K562 (cell line): ENCODE data around the gene GET3. TPM values are rescaled to one million over a fixed set of nuclear protein-coding genes. Genes with fewer than 3 reads are reported as not detected.

Source experiments
- ATF2 ChIP-seq: sonication (generic); formaldehyde crosslinking; IDR thresholded peaks from 2 replicates; pipeline ENCODE4 v1.8.1; 2022; ENCODE audit warnings: missing genetic modification reagents
- EWSR1 ChIP-seq: fragments of 450-650 bp; IDR thresholded peaks from 2 replicates; pipeline ENCODE4 v1.6.1; 2018; ENCODE audit warnings: borderline replicate concordance, mild to moderate bottlenecking, low read depth, moderate library complexity; ENCODE audit not compliant: partially characterized antibody
- FOXK2 ChIP-seq, 2 experiments: fragments of 450-650 bp; IDR thresholded peaks in 1 of 2; conservative IDR thresholded peaks in 1 of 2; 2 replicates each; pipeline ENCODE4 v1.6.1; 2016; ENCODE audit warnings: low read depth in 2 of 2, mild to moderate bottlenecking in 1 of 2
- FOXO4 ChIP-seq: fragments of 450-650 bp; formaldehyde crosslinking; IDR thresholded peaks from 2 replicates; pipeline ENCODE4 v1.4.0; 2020; ENCODE audit warnings: mild to moderate bottlenecking, moderate library complexity
- HMBOX1 ChIP-seq: sonication (generic); IDR thresholded peaks from 2 replicates; pipeline ENCODE4 v1.6.1; 2016
- MYBL2 ChIP-seq, 2 experiments: fragments of 450-650 bp in 1 of 2; sonication (generic) in 1 of 2; formaldehyde crosslinking in 1 of 2; IDR thresholded peaks; 2 replicates each; pipeline versions ENCODE4 v1.6.1 to v1.8.1; 2017 to 2022; ENCODE audit warnings: borderline replicate concordance in 1 of 2, inconsistent platforms in 1 of 2, low read depth in 1 of 2, mild to moderate bottlenecking in 1 of 2, missing genetic modification reagents in 1 of 2, moderate library complexity in 1 of 2
- NCOA2 ChIP-seq, 2 experiments: fragments of 450-650 bp; IDR thresholded peaks; 2 replicates each; pipeline ENCODE4 v1.6.1; 2018; ENCODE audit warnings: mild to moderate bottlenecking in 2 of 2, moderate library complexity in 1 of 2; ENCODE audit not compliant: partially characterized antibody in 2 of 2
- NR2C2 ChIP-seq, 2 experiments: fragments of 200-800 bp in 1 of 2; sonication (Bioruptor generic) in 1 of 2; sonication (generic) in 1 of 2; formaldehyde crosslinking in 1 of 2; IDR thresholded peaks; 2 replicates each; pipeline versions ENCODE4 v1.6.1 to v1.8.0; 2016 to 2022; ENCODE audit warnings: mild to moderate bottlenecking in 1 of 2, missing compliant biosample characterization in 1 of 2, missing genetic modification characterization in 1 of 2, missing genetic modification reagents in 1 of 2
- POLR2G ChIP-seq: fragments of 200-400 bp; formaldehyde crosslinking; IDR thresholded peaks from 2 replicates; pipeline ENCODE4 v1.6.1; 2017; ENCODE audit warnings: low read depth, mild to moderate bottlenecking, antibody characterized with exemption, low read length, moderate library complexity
- TBL1XR1 ChIP-seq, 2 experiments: IDR thresholded peaks; 2 replicates each; pipeline ENCODE4 v1.6.1; 2012; ENCODE audit warnings: improper control_type of control experiment in 2 of 2, low read length in 2 of 2, mild to moderate bottlenecking in 1 of 2
- TCF7L2 ChIP-seq: fragments of 150-350 bp; IDR thresholded peaks from 2 replicates; pipeline ENCODE4 v1.6.1; 2016; ENCODE audit warnings: low read depth, mild to moderate bottlenecking, low read length, moderate library complexity
- ZNF408 ChIP-seq: fragments of 250-450 bp; sonication (Bioruptor Pico); IDR thresholded peaks from 2 replicates; pipeline ENCODE4 v1.4.0; 2020; ENCODE audit warnings: low read depth, mild to moderate bottlenecking, moderate library complexity
- ZNF551 ChIP-seq: fragments of 250-450 bp; sonication (Bioruptor Pico); IDR thresholded peaks from 2 replicates; pipeline ENCODE4 v1.5.0; 2021; ENCODE audit warnings: mild to moderate bottlenecking, moderate library complexity
- polyA plus RNA-seq, 8 experiments: library from polyadenylated mRNA; depleted of rRNA in 4 of 8; stranded (reverse) in 5 of 8; unstranded in 3 of 8; fragments of >200 nt; fragmentation: Nextera tagmentation in 2 of 8; fragmentation: Illumina TruSeq in 1 of 8; extraction: Ambion mirVana in 2 of 8; extraction: Trizol in 1 of 8; gene quantifications; 2 replicates each; pipeline versions ENCODE4 v1.2.1 to v1.2.3, GENCODE V29; 2011 to 2014; ENCODE audit warnings: inconsistent platforms in 1 of 8, missing spikeins in 1 of 8
- total RNA-seq, 7 experiments: library from RNA; depleted of rRNA in 6 of 7; stranded (reverse); fragments of >200 nt in 6 of 7; fragmentation: Illumina TruSeq in 2 of 7; extraction: Trizol in 2 of 7; gene quantifications; 2 replicates each; pipeline versions ENCODE4 v1.2.1 to v1.2.3, GENCODE V29; 2011 to 2021; ENCODE audit warnings: low replicate concordance in 1 of 7
- TF ChIP-seq, protein P1 (sequence below), 2 experiments: fragments of 450-650 bp in 1 of 2; IDR thresholded peaks; 2 replicates each; pipeline ENCODE4 v1.6.1; 2011 to 2017; ENCODE audit warnings: low read depth in 2 of 2, antibody characterized with exemption in 1 of 2, borderline replicate concordance in 1 of 2, low read length in 1 of 2, mild to moderate bottlenecking in 1 of 2, mixed read lengths in 1 of 2; ENCODE audit not compliant: control insufficient read depth in 1 of 2
- TF ChIP-seq, protein P2 (sequence below): fragments of 450-650 bp; IDR thresholded peaks from 2 replicates; pipeline ENCODE4 v1.6.1; 2016; ENCODE audit warnings: borderline replicate concordance

GET3 gene
- total and polyA plus RNA-seq, 9 of the 15 experiments (the other 6 are each of a cell fraction or from before 2014, with no cell fraction given) = 8.3 to 83.5 (median 51.8) TPM

GRCh38 chr19:12723641-12724426 is 13.5 kb upstream of the GET3 start, which contains the start of gene TNPO2 (continued):
- no peak for TF ChIP-seq ATF2 (CRISPR knock-in tag)
- TF ChIP-seq TBL1XR1 (IDR thresholded peaks at IDR 0.05; ENCODE audit: low read length in 2 of 2) = 0 out of 4 replicates have a peak, but pooled peaks of 1 of the 2 experiments have one; percentile 26
- peak; percentile 87; the same call in 1 of the 2 replicates for TF ChIP-seq NR2C2 (CRISPR knock-in tag; IDR thresholded peaks at IDR 0.05)
- peak; percentile 94 for TF ChIP-seq NR2C2 (tag; IDR thresholded peaks at IDR 0.05)
- TF ChIP-seq FOXK2 (conservative IDR thresholded peaks at IDR 0.05 in 1 of 2, IDR thresholded peaks at IDR 0.05 in 1 of 2; ENCODE audit: low read depth in 2 of 2) = peak; percentile 28 to 38; a peak in 2 of 4 replicates
- TF ChIP-seq MYBL2 (IDR thresholded peaks at IDR 0.05; ENCODE audit: low read depth) = no peak
- TF ChIP-seq MYBL2 (CRISPR knock-in tag; IDR thresholded peaks at IDR 0.05; ENCODE audit: borderline replicate concordance) = no peak
- TF ChIP-seq FOXO4 (CRISPR knock-in tag) = no peak
- TF ChIP-seq HMBOX1 = no peak
- no peak for TF ChIP-seq ZNF551 (CRISPR knock-in tag)
- no peak for TF ChIP-seq TCF7L2
- TF ChIP-seq, protein P1, sequence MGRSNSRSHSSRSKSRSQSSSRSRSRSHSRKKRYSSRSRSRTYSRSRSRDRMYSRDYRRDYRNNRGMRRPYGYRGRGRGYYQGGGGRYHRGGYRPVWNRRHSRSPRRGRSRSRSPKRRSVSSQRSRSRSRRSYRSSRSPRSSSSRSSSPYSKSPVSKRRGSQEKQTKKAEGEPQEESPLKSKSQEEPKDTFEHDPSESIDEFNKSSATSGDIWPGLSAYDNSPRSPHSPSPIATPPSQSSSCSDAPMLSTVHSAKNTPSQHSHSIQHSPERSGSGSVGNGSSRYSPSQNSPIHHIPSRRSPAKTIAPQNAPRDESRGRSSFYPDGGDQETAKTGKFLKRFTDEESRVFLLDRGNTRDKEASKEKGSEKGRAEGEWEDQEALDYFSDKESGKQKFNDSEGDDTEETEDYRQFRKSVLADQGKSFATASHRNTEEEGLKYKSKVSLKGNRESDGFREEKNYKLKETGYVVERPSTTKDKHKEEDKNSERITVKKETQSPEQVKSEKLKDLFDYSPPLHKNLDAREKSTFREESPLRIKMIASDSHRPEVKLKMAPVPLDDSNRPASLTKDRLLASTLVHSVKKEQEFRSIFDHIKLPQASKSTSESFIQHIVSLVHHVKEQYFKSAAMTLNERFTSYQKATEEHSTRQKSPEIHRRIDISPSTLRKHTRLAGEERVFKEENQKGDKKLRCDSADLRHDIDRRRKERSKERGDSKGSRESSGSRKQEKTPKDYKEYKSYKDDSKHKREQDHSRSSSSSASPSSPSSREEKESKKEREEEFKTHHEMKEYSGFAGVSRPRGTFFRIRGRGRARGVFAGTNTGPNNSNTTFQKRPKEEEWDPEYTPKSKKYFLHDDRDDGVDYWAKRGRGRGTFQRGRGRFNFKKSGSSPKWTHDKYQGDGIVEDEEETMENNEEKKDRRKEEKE (IDR thresholded peaks at IDR 0.05; ENCODE audit: borderline replicate concordance in 1 of 2, control insufficient read depth in 1 of 2, low read depth in 2 of 2, low read length in 1 of 2) = no peak
- TF ChIP-seq EWSR1 = no peak
- TF ChIP-seq ZNF408 (CRISPR knock-in tag) = no peak
- TF ChIP-seq, protein P2, sequence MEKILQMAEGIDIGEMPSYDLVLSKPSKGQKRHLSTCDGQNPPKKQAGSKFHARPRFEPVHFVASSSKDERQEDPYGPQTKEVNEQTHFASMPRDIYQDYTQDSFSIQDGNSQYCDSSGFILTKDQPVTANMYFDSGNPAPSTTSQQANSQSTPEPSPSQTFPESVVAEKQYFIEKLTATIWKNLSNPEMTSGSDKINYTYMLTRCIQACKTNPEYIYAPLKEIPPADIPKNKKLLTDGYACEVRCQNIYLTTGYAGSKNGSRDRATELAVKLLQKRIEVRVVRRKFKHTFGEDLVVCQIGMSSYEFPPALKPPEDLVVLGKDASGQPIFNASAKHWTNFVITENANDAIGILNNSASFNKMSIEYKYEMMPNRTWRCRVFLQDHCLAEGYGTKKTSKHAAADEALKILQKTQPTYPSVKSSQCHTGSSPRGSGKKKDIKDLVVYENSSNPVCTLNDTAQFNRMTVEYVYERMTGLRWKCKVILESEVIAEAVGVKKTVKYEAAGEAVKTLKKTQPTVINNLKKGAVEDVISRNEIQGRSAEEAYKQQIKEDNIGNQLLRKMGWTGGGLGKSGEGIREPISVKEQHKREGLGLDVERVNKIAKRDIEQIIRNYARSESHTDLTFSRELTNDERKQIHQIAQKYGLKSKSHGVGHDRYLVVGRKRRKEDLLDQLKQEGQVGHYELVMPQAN = peak; percentile 95
- no peak for TF ChIP-seq NCOA2 (IDR thresholded peaks at IDR 0.05; ENCODE audit: partially characterized antibody in 2 of 2)
- TF ChIP-seq POLR2G = peak; percentile 74
